ENCODE data around the gene DNM2. TPM values are rescaled to one million over a fixed set of nuclear protein-coding genes. Genes with fewer than 3 reads are reported as not detected.

DNM2 gene
- total RNA-seq, 4 donors from 2014 or later: 353 to 827 (median 464) TPM

- TF ChIP-seq CTCF (IDR thresholded peaks at IDR 0.05) (no peak), POLR2A (IDR thresholded peaks at IDR 0.05) (no peak)
- peaks cover 0 to 31% (median 0%) of the 10 kb centered on the region in 3 donors for H3K36me3 ChIP-seq
- H3K9me3 ChIP-seq: no peaks in the 10 kb centered on the region
- no peak overlapping the region for H3K27ac ChIP-seq
- DNase-seq: no peak
- H3K27me3 ChIP-seq: no peaks in the 10 kb centered on the region
- H3K4me3 ChIP-seq: no peak overlapping the region
- H3K4me1 ChIP-seq: peaks cover 0 to 52% (median 16%) of the 10 kb centered on the region in 4 donors
Measured at GRCh38 chr19:10720607-10721125, 2.8 kb downstream of the DNM2 start.

- Histone ChIP-seq H3K4me3 (no peak overlapping the region), H3K9me3 (no peaks in the 10 kb centered on the region), H3K27ac (no peak overlapping the region), H3K36me3 (peaks cover 0 to 34% (median 0%) of the 10 kb centered on the region in 3 donors), H3K27me3 (no peaks in the 10 kb centered on the region), H3K4me1 (peaks cover 0 to 71% (median 14%) of the 10 kb centered on the region in 4 donors)
- no peak for DNase-seq
- TF ChIP-seq POLR2A (IDR thresholded peaks at IDR 0.05) (no peak), CTCF (IDR thresholded peaks at IDR 0.05) (no peak)
Measured at GRCh38 chr19:10723591-10723990, 5.7 kb downstream of the DNM2 start.

GRCh38 chr19:10724573-10725071 is 6.7 kb downstream of the DNM2 start:
- Histone ChIP-seq H3K9me3 (no peaks in the 10 kb centered on the region), H3K27ac (no peak overlapping the region)
- no peak for TF ChIP-seq CTCF (IDR thresholded peaks at IDR 0.05)
- TF ChIP-seq POLR2A (IDR thresholded peaks at IDR 0.05): no peak

GRCh38 chr19:10725415-10725814 is 7.5 kb downstream of the DNM2 start:
- no peaks in the 10 kb centered on the region for H3K27me3 ChIP-seq
- DNase-seq: no peak
- no peaks in the 10 kb centered on the region for H3K9me3 ChIP-seq
- H3K4me1 ChIP-seq: peaks cover 0 to 74% (median 9%) of the 10 kb centered on the region in 4 donors
- no peak overlapping the region for H3K4me3 ChIP-seq
- TF ChIP-seq CTCF (IDR thresholded peaks at IDR 0.05) (no peak), POLR2A (IDR thresholded peaks at IDR 0.05) (no peak)
- H3K27ac ChIP-seq: peak overlapping the region in 1 of 4 donors; percentile 52
- H3K36me3 ChIP-seq: peaks cover 0 to 34% (median 0%) of the 10 kb centered on the region in 3 donors

More at GRCh38 chr19:10724573-10725071, 6.7 kb downstream of the DNM2 start:
- DNase-seq: no peak
- peaks cover 0 to 74% (median 9%) of the 10 kb centered on the region in 4 donors for H3K4me1 ChIP-seq
- no peak overlapping the region for H3K4me3 ChIP-seq
- H3K36me3 ChIP-seq: peaks cover 0 to 35% (median 0%) of the 10 kb centered on the region in 3 donors
- H3K27me3 ChIP-seq: no peaks in the 10 kb centered on the region

- no peak overlapping the region for H3K4me3 ChIP-seq
- peaks cover 0 to 74% (median 11%) of the 10 kb centered on the region in 4 donors for H3K4me1 ChIP-seq
- H3K36me3 ChIP-seq: peaks cover 0 to 26% (median 0%) of the 10 kb centered on the region in 3 donors
- H3K27ac ChIP-seq: peak overlapping the region in 2 of 4 donors; percentile 52 to 59
- no peak for TF ChIP-seq POLR2A (IDR thresholded peaks at IDR 0.05)
- no peak for TF ChIP-seq CTCF (IDR thresholded peaks at IDR 0.05)
- no peaks in the 10 kb centered on the region for H3K27me3 ChIP-seq
- H3K9me3 ChIP-seq: no peaks in the 10 kb centered on the region
- DNase-seq: no peak
Measured at GRCh38 chr19:10726268-10726667, 8.4 kb downstream of the DNM2 start.

All from Peyer's patch (tissue), 4 donors.